Hepatocyte (in vitro differentiated cells): Measurements from ENCODE around the gene TEX19. TPM values are rescaled to one million over a fixed set of nuclear protein-coding genes. Genes with fewer than 3 reads are reported as not detected.

Experiments used
- DNase-seq: peaks from one replicate; pipeline ENCODE4 v3.0.0-alpha.2; 2016; ENCODE audit warnings: low spot score
- H2AFZ ChIP-seq: fragments of 200-600 bp; sonication (generic); 2 replicates; pipeline ENCODE4 v1.6.0; 2016; ENCODE audit warnings: antibody characterized with exemption, mild to moderate bottlenecking
- H3K27ac ChIP-seq: fragments of 200-600 bp; sonication (generic); 2 replicates; pipeline ENCODE4 v1.5.1; 2016; ENCODE audit warnings: mild to moderate bottlenecking
- H3K27me3 ChIP-seq: fragments of 200-600 bp; sonication (generic); 2 replicates; pipeline ENCODE4 v1.6.1; 2016
- H3K36me3 ChIP-seq: fragments of 200-600 bp; sonication (generic); replicated peaks from 2 replicates; pipeline ENCODE4 v1.5.1; 2016; ENCODE audit warnings: low read depth; ENCODE audit not compliant: insufficient read depth
- H3K4me1 ChIP-seq: fragments of 200-600 bp; sonication (generic); 2 replicates; pipeline ENCODE4 v1.5.1; 2016; ENCODE audit warnings: mild to moderate bottlenecking, moderate library complexity; ENCODE audit not compliant: insufficient read depth
- H3K4me2 ChIP-seq: fragments of 200-600 bp; sonication (generic); 2 replicates; pipeline ENCODE4 v1.6.0; 2016
- H3K4me3 ChIP-seq: fragments of 200-600 bp; sonication (generic); 2 replicates; pipeline ENCODE4 v1.5.1; 2016; ENCODE audit warnings: mild to moderate bottlenecking
- H3K79me2 ChIP-seq: fragments of 200-600 bp; sonication (generic); 2 replicates; pipeline ENCODE4 v1.6.0; 2017; ENCODE audit warnings: mild to moderate bottlenecking
- H3K9me2 ChIP-seq: fragments of 200-600 bp; sonication (generic); replicated peaks from 2 replicates; pipeline ENCODE4 v1.6.0; 2017; ENCODE audit warnings: mild to moderate bottlenecking; ENCODE audit not compliant: insufficient read depth
- H3K9me3 ChIP-seq: fragments of 200-600 bp; sonication (generic); 2 replicates; pipeline ENCODE4 v1.5.1; 2016; ENCODE audit warnings: low read depth, mild to moderate bottlenecking
- H4K20me1 ChIP-seq: fragments of 200-600 bp; sonication (generic); 2 replicates; pipeline ENCODE4 v1.6.0; 2016; ENCODE audit warnings: mild to moderate bottlenecking; ENCODE audit not compliant: insufficient read depth, poor library complexity, severe bottlenecking
- CTCF ChIP-seq: fragments of 200-600 bp; sonication (generic); IDR thresholded peaks from 2 replicates; pipeline ENCODE4 v1.5.1; 2016; ENCODE audit warnings: antibody characterized with exemption, mild to moderate bottlenecking; ENCODE audit not compliant: poor library complexity
- EZH2 ChIP-seq: fragments of 200-600 bp; sonication (generic); IDR thresholded peaks from 2 replicates; pipeline ENCODE4 v1.6.1; 2016; ENCODE audit warnings: antibody characterized with exemption, mild to moderate bottlenecking, borderline replicate concordance
- EZH2phosphoT487 ChIP-seq: fragments of 200-600 bp; sonication (generic); IDR thresholded peaks from one replicate; pipeline ENCODE4 v1.6.1; 2018; ENCODE audit warnings: antibody characterized with exemption, mild to moderate bottlenecking, low read depth, moderate library complexity; ENCODE audit not compliant: unreplicated experiment, severe bottlenecking
- WGBS: methylation state at CpG from one replicate; pipeline ENCODE4 v1.1.6; 2016; ENCODE audit warnings: low lambda C conversion rate; ENCODE audit errors: missing lambda C conversion rate; 5-methylcytosine and 5-hydroxymethylcytosine counted together
- polyA plus RNA-seq: library from polyadenylated mRNA; unstranded; fragments of >200 nt; fragmentation: Nextera tagmentation; extraction: Ambion mirVana; gene quantifications from 2 replicates; pipeline ENCODE4 v1.2.1, GENCODE V29; 2016
- total RNA-seq: library from RNA; depleted of rRNA; stranded (reverse); fragments of >200 nt; gene quantifications from 2 replicates; pipeline ENCODE4 v1.2.3, GENCODE V29; 2014

Gene TEX19
- total and polyA plus RNA-seq, 2 experiments from 2014 or later, result not detected

- Histone ChIP-seq H3K27me3 (no peaks in the 10 kb centered on the region), H3K79me2 (no peaks in the 10 kb centered on the region), H3K4me2 (no peak overlapping the region), H4K20me1 (no peaks in the 10 kb centered on the region), H3K9me2 (no peaks in the 10 kb centered on the region), H3K9me3 (no peaks in the 10 kb centered on the region), H2AFZ (no peak overlapping the region), H3K4me1 (peaks cover 9% of the 10 kb centered on the region), H3K4me3 (no peak overlapping the region), H3K27ac (no peak overlapping the region), H3K36me3 (no peaks in the 10 kb centered on the region)
- TF ChIP-seq CTCF (no peak), EZH2phosphoT487 (no peak), EZH2 (no peak)
- 95% methylated on average over 30 of the region's 34 CpGs for WGBS
- no peak for DNase-seq
These were observed 31.2 kb downstream of the TEX19 start for GRCh38 chr17:82390015-82390859.

DNA sequence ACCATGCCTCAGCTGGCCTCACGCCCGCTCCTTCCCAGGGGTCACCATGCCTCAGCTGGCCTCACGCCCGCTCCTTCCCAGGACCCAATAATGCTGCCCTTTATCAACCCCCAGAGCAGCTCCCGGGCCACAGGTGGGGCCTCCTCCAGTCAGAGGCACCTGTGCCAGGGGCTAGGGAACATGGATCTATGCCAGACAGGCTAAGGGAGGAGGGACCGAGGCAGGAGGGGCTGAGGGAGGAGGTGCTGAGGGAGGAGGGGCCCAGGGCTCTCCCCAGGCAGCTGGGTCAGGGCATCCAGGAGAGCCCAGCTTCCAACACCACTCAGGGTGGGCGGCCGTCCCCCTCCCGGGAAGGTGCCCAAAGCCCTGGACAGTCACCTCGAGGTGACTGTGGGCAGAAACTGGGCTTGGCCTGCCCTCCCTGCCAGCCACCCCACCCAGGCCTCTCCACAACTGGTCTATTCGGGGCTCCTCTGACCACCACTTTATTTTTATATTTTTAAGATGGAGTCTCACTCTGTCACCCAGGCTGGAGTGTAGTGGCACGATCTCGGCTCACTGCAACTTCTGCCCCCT is 31.9 kb downstream of the TEX19 start:
- Histone ChIP-seq H3K4me3 (no peak overlapping the region), H3K9me3 (no peaks in the 10 kb centered on the region), H3K4me1 (peaks cover 8% of the 10 kb centered on the region), H3K27ac (no peak overlapping the region), H3K27me3 (no peaks in the 10 kb centered on the region), H3K4me2 (no peak overlapping the region), H3K36me3 (no peaks in the 10 kb centered on the region), H2AFZ (no peak overlapping the region), H3K9me2 (no peaks in the 10 kb centered on the region), H4K20me1 (no peaks in the 10 kb centered on the region), H3K79me2 (no peaks in the 10 kb centered on the region)
- no peak for TF ChIP-seq EZH2phosphoT487
- no peak for TF ChIP-seq EZH2
- TF ChIP-seq CTCF, result no peak
- DNase-seq, result no peak
- WGBS, result 90% methylated on average over 13 of the region's 13 CpGs

GRCh38 chr17:82391496-82392066 is 32.5 kb downstream of the TEX19 start:
- Histone ChIP-seq H3K4me2 (no peak overlapping the region), H3K27me3 (no peaks in the 10 kb centered on the region), H3K4me3 (no peak overlapping the region), H3K9me2 (no peaks in the 10 kb centered on the region), H3K9me3 (no peaks in the 10 kb centered on the region), H3K79me2 (no peaks in the 10 kb centered on the region), H2AFZ (no peak overlapping the region), H4K20me1 (no peaks in the 10 kb centered on the region), H3K4me1 (peaks cover 7% of the 10 kb centered on the region), H3K27ac (no peak overlapping the region), H3K36me3 (no peaks in the 10 kb centered on the region)
- no peak for DNase-seq
- no peak for TF ChIP-seq EZH2
- no peak for TF ChIP-seq EZH2phosphoT487
- TF ChIP-seq CTCF, result no peak
- 93% methylated on average over 18 of the region's 23 CpGs for WGBS
